COLO668 (cell line): ENCODE data around the gene DEFB121.
"Not testable (repeated sequence)": the region's sequence is repeated elsewhere in the genome, so short reads cannot be mapped to it uniquely, and the experiment has no call there.

Experiments used
- DNase-seq: peaks from one replicate; lab custom pipeline; 2025; ENCODE audit not compliant: unreplicated experiment; lab: John Stamatoyannopoulos, UW

Gene DEFB121, protein sequence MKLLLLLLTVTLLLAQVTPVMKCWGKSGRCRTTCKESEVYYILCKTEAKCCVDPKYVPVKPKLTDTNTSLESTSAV

DNA sequence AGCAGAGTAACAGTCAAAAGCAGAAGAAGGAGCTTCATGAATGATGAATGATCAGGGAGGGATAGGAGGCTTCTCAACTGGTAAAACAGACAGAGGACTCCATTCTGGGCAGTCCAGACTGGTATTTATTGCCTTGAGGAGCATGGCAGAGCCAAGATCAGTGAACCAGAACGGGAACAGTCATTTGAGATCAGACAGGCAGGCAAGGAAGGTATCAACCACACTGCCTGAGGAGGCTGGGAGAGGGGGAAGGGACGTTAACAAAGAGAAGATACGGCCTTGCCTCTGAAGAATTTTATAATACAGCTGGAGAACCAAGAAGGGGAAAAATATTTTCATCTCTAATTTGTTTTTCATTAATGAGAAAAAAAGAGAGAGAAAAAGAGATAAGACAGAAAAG lies at the start of gene DEFB121:
TSS of gene DEFB121 (minus strand) at position 101 of the 400 bp plus-strand sequence. CDS start at position 38, 63 bp downstream.
- no peak for DNase-seq

DNA sequence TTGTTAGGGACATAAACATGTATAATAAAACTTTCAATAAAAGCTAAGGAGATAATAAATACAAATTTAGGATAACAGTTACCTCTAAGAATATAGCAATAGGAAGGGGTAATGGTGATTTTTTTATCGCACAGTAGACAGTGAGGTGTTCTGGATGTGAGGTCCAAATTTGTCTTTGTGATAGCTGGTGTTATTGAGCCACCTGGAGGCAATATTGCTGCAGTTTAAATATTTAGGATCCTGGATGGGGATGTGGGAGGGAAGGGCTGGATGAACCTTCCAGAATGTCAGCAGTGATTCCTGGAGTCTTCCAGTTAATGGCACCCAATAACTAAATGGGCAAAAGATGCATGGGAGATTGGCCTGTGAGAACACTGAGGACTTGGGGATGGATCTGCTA lies 48.3 kb upstream of the DEFB121 start:
- DNase-seq, result no peak

DNA sequence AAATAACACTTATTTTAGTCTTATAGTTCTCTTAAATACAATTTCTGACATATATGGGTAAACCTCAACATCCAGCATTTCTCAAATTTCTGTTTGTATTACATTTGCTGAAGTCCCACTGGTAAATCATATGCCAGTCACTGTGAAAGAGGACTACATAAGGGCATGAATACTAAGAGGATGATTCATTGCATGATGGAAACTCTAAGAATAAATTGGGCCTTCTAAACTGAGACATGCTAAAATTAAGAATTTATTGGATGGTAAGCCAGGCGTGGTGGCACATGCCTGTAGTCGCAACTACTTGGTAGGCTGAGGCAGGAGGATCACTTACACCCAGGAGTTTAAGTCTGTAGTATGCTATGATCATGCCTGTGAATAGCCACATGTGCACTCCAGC lies 46.6 kb upstream of the DEFB121 start:
- DNase-seq, result no peak

DNA sequence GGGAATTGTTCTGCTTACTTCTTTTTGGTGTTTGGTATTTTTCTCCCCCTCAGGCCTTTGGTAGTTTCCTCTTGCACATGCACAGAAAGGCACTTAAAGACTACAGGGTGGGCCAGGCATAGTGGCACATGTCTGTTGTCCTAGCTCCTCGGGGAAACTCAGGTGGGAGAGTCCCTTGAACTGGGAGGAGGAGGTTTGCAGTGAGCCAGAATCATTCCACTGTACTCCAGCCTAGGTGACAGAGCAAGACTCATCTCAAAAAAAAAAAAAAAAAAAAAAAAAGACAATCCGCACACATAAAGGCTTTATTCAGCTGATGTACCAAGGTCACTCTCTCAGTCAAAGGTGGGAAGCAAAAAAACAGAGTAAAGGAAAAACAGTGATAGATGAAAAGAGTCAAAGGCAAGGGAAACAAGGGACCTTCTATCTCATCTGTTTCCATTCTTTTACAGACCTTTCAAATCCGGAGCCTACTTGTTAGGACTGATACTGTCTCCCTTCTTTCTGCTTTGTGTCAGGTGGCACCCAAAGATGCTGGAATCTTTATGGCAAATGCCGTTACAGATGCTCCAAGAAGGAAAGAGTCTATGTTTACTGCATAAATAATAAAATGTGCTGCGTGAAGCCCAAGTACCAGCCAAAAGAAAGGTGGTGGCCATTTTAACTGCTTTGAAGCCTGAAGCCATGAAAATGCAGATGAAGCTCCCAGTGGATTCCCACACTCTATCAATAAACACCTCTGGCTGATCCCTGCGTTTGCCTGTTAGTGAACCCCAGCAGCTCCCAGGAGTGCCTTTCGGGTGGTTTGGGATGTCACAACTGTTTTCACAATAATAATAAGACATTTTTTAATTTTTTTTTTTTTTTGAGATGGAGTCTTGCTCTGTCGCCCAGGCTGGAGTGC lies 43.7 kb upstream of the DEFB121 start:
- DNase-seq, result no peak

DNA sequence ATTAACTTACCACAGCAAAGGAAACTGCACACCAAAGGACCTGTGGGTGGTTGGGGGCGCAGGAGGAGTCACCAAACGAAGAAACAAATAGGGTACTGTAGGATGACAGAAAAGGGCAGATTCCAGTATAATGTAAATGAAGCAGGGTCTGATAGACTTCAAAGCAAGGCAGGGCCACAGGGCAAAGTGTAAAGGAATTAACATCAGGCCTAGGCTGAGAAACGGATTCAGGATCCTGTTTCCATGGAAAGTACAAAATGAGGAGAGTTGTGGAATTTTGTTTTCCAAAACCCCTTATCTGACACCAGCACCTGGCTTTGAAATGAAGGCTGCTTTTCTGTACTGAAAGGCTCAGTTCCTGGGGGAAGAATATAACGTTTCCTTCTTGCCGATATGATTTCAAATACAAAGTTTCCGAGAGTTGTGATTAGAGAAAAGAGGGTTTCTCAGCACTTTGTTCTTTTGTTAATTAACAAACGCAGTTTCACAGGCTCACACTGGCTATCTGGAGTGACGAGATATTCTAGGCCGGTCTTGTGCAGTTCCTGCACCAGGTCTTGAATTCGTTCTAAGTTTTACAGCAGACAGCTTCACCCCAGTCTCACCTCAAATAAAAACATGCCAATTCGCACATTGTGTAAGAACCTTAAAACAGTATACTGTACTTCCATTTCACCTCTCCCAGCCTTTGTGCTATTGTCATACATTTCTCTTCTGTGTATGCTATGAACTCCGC lies 40.2 kb upstream of the DEFB121 start:
- no peak for DNase-seq

DNA sequence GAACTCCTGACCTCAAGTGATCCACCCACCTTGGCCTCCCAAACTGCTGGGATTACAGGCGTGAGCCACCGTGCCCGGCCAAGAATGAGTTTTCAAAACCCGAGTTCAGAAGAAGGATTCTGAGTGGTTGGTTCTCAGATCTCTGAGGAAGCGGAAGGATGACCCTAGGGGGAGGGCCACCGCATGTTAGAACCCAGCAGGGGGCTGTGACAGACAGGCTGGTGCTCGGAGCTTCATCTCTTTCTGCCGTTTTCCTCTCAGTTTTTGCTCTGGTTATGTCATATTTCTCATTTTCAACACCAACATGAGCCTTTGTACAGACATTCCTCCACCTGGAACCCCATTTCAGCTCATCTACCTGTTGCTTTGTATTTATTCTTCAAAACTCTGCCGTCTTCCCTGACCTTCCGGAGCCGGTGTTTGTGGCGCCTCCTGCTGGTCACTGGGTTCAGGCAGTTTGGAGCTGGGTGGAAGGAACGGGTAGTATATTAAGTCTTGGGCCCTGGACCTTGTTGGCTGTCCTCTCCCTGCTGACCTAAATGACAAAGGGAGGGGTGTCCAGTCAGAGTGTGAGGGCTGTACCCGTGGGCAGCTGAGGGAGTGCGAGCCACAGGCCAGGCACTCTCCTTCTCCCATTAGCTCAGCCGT lies 34.1 kb upstream of the DEFB121 start, which contains the start of gene DEFB123:
TSS of gene DEFB123 (plus strand) at position 621 of the 648 bp plus-strand sequence. CDS start 67 bp downstream, outside the sequence.
- no peak for DNase-seq

DNA sequence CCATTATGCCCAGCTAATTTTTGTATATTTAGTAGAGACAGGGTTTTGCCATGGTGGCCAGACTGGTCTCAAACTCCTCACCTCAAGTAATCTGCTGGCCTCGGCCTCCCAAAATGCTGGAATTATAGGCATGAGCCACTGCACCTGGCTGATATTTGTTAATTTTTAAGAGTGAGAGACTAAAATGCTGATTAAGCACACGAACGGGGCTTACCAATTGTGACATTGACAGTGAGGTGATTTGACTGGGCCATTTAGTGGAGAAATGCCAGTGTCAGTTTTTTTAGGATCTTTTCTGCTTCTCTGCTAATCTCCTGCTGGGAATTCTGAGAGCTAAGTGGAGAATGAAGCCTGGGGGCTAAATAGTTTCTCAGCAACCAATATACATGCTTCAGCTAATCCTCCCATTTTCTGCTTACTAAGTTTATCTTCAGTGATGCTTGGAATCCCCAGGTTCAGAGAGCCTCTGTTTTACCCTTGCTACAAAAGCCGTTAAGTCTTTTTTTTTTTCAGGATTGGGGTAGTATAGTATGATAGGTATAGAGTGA lies 24.6 kb upstream of the DEFB121 start:
- DNase-seq, result no peak

DNA sequence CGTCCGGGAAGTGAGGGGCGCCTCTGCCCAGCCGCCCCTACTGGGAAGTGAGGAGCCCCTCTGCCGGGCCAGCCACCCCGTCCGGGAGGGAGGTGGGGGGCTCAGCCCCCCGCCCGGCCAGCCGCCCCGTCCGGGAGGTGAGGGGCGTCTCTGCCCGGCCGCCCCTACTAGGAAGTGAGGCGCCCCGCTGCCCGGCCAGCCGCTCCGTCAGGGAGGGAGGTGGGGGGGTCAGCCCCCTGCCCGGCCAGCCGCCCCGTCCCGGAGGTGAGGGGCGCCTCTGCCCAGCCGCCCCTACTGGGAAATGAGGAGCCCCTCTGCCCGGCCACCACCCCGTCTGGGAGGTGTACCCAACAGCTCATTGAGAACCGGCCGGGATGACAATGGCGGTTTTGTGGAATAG lies 21.6 kb upstream of the DEFB121 start:
- DNase-seq, result not testable (repeated sequence)

DNA sequence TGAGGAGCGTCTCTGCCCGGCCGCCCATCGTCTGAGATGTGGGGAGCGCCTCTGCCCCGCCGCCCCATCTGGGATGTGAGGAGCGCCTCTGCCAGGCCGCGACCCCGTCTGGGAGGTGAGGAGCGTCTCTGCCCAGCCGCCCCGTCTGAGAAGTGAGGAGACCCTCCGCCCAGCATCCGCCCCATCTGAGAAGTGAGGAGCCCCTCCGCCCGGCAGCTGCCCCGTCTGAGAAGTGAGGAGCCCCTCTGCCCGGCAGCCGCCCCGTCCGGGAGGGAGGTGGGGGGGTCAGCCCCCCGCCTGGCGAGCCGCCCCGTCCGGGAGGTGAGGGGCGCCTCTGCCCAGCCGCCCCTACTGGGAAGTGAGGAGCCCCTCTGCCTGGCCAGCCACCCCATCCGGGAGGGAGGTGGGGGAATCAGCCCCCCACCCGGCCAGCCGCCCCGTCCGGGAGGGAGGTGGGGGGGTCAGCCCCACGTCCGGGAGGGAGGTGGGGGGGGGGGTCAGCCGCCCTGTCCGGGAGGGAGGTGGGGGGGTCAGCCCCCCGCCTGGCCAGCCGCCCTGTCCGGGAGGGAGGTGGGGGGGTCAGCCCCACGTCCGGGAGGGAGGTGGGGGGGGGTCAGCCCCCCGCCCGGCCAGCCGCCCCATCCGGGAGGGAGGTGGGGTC lies 21.0 kb upstream of the DEFB121 start:
- DNase-seq, result not testable (repeated sequence)

DNA sequence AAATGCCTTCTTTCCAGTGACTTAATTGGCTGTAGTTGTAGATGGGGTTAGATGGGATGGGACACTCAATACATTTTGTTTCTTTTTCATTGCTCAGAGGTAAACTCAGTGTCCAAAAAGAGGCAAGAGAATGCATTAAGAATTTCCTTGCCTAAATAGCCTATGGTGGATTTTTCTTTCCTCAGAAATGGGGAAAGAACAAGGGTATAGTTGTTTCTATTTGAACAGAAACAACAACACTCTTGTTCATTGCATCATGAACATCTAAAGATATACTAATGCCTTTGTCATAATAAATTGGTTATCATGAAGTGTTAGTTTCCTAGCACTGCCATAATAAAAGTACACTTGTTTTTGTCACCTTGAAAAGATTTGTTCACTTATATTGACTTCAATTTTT lies 19.8 kb upstream of the DEFB121 start:
- DNase-seq, result no peak

DNA sequence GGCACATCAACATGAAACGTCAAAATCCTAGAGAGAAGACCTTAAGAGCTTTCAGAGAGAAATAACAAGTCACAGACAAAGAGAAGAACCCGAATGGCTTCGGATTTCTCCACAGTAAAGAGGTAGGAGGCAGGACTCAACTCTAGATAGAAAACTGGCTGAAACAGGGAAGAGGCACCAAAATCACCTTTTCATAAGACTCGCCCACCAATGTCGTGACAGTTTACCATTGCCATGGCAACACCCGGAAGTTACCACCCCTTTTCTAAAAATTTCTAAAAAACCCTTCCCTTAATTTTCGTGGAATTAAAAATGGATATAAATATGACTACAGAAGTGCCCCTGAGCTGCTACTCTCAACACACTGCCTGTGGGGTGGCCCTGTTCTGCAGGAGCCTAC lies 12.3 kb upstream of the DEFB121 start:
- DNase-seq, result no peak

DNA sequence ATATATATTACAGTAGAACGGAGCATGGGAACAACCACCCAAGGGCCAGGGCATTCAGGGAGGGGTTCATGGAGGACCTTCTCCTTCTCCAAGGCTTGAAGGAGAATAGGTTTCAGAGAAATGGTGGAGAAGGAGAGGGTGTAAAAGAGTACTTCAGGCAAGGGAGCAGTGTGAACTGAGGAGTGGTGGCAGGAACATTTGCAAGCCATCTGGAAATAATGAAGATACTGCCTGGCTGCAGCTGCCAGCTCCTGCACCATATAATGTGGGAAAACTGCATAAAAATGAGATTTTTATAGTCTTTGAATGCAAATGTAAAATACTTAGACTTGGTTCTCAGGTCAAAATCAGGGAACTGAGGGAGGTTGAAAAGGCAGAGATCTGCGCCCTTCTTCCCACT lies 9.6 kb upstream of the DEFB121 start:
- no peak for DNase-seq

DNA sequence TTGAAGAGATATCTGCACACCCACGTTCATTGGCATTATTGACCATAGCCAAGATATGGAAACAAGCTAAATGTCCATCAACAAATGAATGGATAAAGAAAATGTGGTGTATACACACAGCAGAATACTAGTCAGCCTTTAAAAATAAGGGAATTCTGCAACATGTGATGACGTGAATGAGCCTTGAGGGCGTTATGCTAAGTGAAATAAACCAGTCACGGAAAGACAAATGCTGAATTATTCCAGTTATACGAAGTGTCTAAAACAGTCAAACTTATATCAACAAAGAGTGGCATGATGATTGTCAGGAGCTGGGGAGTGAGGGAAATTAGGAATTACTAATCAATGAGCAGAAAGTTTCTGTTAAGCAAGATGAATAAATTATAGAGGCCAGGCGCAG lies 8.4 kb upstream of the DEFB121 start:
- no peak for DNase-seq

DNA sequence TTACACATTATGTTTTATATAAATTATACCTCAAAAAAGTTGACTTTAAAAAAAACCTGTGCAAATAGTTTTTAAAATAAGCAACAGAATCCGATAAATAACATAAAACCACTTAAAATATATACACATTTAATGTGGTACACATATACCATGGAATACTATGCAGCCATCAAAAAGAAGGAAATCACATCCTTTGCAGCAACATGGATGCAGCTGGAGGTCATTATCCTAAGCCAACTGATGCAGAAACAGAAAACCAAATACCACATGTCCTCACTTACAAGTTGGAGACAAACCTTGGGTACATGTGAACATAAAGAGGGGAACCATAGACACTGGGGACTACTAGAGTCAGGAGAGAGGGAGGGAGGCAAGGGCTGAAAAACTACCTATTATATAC lies 4.0 kb upstream of the DEFB121 start:
- DNase-seq, result no peak

DNA sequence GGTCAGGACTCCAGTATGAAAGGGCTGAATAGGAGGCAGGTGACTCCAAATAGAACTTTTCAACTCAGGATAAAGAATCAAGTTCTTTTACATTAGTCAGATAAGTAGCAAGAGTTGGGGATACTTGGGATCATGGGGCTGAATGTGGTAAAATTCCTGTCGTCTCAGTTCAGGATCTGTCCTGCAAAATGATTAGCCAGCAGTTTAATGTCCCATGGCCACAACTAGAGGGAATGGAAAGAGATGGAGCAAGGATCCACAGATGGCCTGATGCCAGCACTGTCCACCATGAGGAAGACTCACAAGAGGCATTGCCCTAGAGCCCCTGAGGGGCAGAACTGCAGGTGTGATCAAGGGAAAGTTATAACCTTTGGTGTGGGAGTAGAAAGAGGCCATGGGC lies 2.1 kb downstream of the DEFB121 start:
- no peak for DNase-seq

DNA sequence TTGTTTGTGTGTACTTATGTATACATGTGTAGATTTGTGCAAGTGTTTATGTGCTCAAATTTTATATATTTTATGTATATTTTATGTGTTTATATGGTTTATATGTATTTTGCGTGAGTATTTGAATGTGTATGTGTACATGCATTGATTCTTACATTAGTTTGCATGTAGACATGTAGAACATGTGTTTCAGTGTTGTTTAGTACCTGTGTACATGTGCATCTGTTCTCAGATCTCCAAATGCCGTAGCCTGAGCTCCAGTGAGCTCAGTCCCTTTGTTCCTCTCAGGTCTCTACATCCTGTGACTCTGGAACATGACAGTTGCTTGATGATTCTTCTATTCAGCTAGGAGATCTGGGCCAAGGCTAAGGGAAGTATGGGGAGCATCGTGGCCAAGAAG lies 11.1 kb downstream of the DEFB121 start:
- DNase-seq, result no peak

DNA sequence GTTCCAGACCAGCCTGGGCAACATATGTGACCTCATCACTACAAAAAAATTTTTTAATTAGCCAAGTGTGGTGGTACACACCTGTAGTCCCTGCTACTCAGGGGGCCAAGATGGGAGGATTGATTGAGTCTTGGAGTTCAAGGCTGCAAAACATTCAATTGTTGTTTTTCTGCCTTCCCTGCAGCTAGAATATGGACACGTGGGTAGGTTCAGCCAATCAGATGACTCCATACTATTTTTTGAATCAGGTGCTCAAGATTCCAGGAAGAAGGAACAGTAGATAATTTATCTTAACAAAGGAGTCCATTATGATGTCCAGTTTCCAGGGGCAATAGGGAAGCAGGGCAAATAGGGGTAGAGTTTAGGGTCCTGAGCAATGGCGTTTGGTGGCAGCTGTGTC lies 13.2 kb downstream of the DEFB121 start:
- DNase-seq, result no peak

DNA sequence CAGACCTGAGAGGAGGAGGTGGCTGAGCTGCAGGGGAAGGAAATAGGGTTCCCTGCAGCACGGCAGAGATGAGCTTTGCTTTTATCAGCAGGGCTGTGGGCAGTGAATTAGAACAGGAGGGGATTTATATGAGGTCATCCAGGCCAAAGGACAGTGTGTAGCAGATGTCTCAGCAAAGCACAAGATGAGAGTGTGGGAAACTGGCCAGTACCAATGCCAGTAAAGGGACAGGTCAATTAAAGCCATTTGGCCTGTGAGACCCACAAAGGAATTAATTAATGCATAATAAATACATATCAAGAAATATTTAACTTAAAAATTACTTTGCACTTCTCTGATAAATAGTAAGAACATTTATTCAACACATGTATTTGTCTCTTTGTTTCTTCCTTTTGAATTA lies 15.5 kb downstream of the DEFB121 start, which contains the start of gene DEFB119:
TSS of gene DEFB119 (minus strand) at position 101 of the 400 bp plus-strand sequence. CDS start 107 bp downstream, outside the sequence.
- no peak for DNase-seq

DNA sequence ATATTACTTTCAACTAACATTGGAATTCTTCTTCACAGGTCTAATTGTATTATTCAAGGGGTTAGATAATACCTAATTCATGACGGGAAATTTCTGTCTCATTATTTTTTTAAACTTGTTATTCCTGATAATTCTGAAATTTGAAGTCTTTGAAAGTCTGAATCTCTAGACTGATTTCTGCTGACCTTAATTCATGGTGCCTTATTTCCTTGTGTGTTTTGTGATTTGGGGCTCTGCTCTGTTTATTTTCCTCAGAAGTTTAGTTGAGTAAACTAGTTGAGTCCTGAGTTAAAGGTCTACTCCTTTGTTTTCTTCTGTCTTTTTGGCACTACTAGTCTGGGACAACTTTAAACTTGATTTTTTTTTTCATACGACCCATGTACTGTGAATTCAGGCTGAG lies 31.7 kb downstream of the DEFB121 start:
- DNase-seq, result no peak

DNA sequence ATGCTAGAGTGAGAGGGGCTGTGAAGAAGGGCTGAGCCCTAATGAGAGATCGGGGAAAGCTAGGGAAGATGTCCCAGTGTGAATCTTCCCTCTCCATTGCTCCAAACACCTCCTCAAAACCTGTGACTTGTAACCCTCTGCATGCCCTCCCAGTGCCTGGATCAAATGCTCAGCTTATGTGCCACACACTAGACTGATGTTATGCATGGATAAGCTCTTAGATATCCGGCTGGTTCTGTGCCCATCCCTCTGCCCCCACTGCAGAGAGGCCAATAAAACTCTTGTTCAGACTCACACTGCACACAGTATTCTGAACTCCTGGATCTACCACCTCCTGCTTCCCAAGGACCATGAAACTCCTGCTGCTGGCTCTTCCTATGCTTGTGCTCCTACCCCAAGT lies 37.7 kb downstream of the DEFB121 start, which contains the start of gene DEFB118:
TSS of gene DEFB118 (plus strand) at position 301 of the 400 bp plus-strand sequence. CDS start at position 351, 50 bp downstream.
- DNase-seq, result no peak
